NCI-H226 (cell line): Measurements from ENCODE around the gene GFRA1.
A peak's percentile ranks its signal among the peaks of the same experiment; 100 is the strongest.

Experiments
- DNase-seq: peaks from one replicate; pipeline ENCODE4 v3.0.0-alpha.2; 2015

GFRA1 gene

DNA sequence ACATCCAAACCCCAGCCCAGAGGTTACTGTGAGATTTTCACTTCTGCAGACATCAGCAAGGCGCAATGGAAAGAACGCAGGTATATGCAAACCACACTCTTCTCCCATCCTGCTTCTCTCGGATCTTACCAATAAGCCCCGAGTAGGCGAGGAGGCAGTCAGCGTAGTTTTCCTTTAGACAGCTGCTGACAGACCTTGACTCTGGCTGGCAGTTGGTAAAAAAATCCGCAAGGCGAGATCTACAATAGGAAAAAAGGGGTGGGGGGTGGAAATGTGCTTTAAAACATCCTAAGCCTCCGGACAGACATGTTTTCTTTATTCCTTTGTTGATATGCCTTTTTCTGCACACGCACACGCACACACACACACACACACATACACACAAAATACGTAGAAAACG is 176.5 kb downstream of the GFRA1 start:
- DNase-seq: no peak

DNA sequence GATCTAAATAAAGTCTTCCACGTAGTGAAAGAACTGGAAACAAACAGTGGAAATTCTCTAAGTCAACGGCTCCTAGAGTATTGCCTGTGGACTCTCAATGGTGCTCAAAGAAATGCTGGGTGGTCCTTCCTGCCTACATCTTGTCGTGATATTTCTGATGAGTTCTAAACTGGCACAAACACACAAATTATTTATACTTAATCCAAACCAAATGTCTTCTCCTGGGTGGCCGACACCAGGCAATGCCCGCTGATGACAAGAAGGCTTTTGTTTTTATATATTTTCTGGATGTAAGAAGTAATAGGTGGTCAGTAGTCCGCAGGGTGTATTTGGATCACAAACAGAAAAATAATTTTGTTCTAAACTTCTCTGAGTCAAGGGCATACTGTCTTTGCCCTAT is 178.7 kb downstream of the GFRA1 start:
- no peak for DNase-seq

DNA sequence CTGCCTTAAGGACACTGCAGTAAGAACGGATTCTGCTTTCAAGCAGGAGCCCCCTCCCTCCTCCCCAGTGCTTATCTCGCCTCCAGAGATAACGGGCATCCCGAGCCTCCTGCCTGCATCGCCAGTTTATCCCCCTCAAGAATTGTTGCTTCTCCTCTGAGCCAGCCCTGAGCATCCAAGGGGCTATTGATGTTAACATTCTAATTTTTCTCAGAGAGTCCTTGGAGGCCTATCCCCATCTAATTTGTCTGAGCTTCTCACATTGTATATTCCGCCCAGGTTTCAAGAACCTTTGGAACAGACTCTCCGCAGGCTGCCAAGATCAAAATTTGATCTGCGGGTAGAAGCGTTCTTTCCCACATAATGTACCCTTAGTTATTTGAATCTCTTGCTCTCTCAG is 180.0 kb downstream of the GFRA1 start:
- DNase-seq: no peak

DNA sequence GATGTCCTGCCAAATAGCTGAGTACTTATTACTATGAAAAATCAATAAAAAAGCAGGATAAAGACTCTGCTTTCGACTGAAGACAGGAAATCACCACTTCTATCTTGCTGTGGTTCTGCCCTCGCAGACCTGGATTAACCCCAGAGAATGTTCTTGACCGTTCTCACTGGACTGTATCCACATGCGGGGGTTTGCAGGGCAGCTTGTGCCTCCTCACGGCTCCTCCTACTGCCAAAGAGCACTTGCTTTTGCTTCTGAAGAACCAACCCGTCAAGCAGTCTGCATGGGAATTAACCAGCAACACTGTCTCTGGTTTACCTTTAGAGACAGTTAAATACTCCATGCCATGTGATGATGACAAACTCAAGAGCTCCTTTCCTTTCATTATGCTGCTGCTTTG is 184.0 kb downstream of the GFRA1 start:
- DNase-seq: no peak

DNA sequence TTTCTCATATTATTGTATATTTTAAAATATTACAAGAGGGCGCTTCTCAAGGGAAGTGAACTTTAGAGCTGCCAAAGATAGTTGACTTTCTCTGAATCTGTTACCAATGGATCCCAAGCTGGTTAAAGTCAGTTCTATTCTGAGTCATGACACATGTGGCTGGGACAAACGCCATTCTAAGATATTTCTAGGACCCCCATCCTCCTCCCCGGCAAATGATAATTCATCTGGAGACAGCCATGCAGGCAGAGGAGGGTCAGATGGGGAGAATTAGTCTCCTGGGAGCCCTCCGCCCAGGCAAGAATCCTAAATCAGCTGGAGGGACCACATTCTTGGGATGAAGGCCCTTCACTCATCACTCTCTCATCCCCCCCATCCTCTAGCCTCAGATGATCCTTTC is 187.7 kb downstream of the GFRA1 start:
- DNase-seq: no peak

GRCh38 chr10:116084161-116084560 is 188.8 kb downstream of the GFRA1 start:
- no peak for DNase-seq

GRCh38 chr10:116083226-116083762 is 189.7 kb downstream of the GFRA1 start:
- DNase-seq: no peak

DNA sequence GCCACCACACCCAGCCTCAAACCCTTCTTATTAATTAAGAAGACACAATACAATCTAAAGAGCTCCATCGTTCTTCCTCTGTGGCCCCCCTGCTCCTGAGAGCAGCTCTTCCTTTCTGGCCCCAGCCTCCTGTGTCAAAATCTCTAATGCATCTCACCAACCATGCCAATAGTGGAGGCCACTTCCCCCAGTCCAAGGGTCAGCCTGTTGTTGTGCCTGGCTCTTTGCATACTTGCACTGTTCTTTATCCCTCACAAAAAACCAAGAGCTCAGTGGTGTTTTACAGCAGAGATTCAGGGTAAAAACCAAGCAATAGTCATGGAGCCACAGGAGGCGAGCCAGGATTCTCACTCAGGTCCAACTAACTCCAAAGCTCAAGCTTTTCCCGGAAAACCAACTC is 190.2 kb downstream of the GFRA1 start:
- no peak for DNase-seq

DNA sequence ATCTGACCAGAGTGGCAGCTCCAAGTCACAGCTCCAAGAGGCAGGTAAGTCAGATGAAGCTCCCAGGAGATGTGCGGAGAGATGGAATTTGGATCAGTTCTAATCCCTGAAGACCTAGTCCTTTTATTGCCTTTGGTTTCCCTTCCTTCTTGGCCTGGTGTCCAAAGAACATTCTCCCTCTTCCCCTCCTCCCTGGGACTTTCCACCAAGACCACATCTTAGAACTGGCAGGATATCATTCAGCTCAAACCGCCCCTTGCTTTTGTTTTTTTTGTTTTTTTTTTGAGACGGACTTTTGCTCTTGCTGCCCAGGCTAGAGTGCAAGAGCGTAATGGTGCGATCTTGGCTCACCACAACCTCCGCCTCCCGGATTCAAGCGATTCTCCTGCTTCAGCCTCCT is 190.8 kb downstream of the GFRA1 start:
- no peak for DNase-seq

GRCh38 chr10:116080553-116080952 is 192.5 kb downstream of the GFRA1 start:
- peak; percentile 48 for DNase-seq

GRCh38 chr10:116079355-116079754 is 193.7 kb downstream of the GFRA1 start:
- DNase-seq: no peak

GRCh38 chr10:116076621-116077020 is 196.4 kb downstream of the GFRA1 start:
- DNase-seq: no peak

GRCh38 chr10:116073510-116073909 is 199.5 kb downstream of the GFRA1 start:
- DNase-seq: no peak

- DNase-seq: no peak
Observed at GRCh38 chr10:116073001-116073400, 200.0 kb downstream of the GFRA1 start.

- no peak for DNase-seq
Observed at GRCh38 chr10:116071453-116072148, 201.4 kb downstream of the GFRA1 start.

DNA sequence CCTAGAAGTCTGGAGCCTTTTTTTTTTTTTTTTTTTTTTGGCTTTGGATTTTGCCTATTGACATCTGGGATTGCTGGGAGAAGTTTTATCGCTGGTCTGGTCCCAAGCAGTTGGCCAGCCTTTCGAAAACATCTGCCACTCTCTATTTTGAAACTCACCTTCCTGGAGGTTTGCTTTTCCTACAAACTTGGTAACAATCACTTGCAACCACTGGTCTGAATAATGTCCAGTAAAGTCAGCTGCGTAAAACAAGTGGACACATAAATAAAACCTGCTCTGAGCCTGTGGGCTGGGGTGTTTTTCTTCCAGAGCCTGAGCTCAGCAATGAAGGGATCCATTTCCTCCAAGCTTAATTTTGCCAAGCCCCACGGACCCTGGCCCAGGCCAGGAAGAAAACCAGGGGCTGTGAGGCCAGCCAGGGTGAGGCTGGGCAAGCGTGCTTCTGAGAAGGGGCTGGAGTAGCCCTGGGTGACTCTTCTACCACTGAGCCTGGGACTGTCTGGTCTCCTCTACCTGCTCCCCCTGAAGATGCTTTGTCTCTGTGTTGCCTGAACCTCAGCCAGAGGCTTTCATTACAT is 202.2 kb downstream of the GFRA1 start:
- DNase-seq: no peak

DNA sequence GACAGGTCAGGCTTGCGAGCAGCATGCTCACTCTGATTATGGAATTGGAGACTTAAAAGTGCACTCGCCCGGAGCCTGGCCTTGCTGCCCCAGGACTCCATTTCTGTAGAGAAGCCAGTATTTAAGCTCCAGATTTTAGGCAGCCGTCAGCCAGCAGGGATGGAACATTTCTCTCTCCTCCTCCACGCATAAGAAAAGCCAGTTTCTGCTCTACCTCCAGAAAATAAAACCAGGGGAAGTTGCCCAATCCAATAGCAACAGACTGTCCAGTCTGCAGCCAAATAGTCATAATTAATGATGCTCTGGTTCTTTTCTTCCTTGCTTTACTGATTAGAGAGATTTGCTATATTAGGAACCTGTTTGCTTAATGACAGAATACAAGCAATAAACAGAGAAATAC is 203.2 kb downstream of the GFRA1 start:
- no peak for DNase-seq

DNA sequence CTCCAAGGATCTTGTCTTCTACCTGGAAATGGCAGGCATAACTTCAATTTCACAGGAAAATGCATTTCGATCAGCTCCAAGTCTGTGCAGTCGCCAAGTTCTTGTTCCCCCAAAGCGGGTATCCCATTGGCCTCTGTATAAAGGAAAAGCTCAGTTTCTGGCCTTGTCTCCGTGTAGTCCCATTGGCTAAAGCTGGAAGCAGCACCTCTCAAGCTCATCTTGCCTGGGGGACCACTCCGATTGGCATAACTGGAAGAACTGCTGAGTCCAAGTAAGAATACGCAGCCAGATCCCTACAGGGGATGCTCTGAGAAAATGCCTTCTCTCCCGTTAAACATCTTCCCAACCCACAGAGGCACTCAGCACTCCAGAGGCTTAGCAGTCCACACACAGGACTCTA is 205.2 kb downstream of the GFRA1 start:
- no peak for DNase-seq

DNA sequence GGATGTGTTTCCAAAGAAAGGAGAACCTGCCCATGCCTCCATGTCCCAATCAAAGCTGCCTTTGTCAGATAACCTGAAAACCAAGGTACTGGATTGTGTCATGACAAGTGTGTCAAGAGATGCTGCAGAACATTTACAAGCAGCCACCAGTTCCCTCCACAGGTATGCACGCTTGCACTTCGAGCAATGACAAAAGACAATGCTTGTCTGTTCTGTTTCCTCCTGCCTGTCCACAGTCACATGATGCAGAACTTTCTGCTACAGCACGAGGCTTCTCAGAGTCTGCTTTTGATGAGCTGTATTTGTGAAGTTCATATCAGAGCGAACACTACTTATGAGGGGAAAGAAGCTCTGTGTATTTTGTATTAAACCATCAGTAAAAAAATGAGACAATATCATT is 209.9 kb downstream of the GFRA1 start:
- DNase-seq: no peak

DNA sequence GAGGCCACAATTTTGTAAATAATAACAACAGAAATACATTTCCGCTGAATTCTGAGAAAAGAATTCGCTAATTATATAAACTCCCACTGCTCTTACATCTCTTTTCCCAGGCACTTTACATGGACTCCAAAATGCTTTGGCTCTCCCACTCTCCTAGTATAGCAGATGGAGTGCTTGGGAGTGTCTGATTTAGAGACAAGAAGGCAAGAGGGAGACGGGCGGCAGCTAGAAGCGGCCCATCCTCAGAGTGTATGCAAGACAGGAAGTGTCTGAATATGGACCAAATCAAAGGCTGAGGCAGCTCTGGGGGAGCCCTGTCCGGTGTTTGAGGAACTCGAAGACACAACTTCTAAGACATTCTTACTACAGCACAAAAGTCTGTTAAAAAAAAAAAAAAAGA is 212.1 kb downstream of the GFRA1 start:
- DNase-seq: no peak

DNA sequence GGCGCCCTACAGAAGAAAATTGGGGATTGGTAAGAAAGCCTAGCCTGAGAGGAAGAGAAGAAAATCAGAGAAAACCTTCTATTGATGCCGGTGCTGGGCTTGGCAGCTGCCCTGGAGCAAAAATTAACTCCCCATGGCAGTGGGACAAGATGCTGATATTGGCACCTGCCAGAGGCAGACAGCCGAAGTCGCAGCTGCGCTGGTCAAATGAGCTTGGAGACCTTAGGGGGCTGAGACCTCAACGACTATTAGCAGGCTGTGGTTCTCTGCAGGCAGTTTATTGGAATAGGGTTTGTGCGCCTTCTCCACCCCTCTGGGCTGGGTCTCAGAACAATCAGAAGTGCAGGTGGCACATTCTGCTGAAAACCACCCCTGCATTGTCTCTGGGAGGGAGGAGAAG is 213.7 kb downstream of the GFRA1 start:
- DNase-seq: no peak

DNA sequence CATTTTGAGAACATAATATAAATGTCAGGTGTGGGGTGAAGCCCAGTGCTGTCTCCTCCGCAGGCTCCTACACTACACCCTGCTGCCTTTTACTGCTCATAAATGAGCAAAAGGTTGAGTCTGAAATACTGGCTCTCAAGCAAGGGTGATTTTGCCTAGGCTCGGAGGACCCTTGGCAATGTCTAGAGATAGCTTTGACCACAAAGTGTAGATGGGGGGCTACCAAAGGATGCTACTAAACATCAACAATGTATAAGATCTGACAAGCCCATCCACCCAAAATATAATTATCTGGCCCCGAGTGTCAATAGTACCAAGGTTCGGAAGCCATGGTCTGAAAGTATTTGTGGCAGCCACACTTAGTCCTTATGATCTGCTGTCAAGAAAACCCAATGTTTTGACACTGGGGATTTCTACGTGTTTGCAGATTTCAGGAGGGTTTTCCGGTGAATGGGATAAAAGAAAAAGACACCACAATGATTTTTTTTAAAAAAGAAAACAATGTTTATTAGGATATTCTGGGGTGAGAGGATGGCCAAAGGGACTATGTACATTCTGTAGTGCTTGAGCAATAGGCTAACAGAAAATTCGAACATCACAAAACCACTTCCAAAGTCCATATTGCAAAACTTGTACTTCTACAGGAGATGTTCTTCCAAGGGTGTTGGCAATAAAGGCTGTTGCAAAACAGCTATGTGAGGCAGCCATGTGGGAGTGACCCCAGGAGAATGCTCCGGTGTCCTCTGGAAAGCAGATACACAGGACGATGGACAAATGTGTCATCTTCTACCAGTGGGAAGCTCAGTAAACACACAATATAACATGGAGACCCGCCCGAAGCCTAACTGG is 216.3 kb downstream of the GFRA1 start:
- no peak for DNase-seq

DNA sequence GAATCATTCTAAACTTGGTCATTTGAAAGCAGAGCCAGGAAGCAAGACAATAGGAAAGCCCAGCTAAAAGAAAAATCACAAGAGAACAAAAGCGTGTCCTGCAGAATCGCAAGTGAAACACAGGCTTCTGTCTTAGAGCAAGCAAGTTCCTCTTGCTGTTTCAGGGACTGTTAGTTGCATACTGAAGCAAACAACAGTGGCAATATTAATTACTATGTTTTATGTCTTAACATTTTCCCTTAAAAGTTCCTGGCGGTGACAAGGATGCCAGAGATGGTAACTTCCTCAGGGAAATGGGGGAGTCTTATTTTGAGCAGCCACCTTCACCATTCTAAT is 217.1 kb downstream of the GFRA1 start:
- DNase-seq: no peak
